A549 treated with DMSO at 1 μM for 4 hours (cell line): ENCODE data around the gene MIF. TPM values are rescaled to one million over a fixed set of nuclear protein-coding genes. Genes with fewer than 3 reads are reported as not detected.

Experiments used
- total RNA-seq: library from RNA; stranded (reverse); fragments of 200-300 nt; extraction: Qiagen RNA extraction; gene quantifications from 5 replicates; pipeline ENCODE4 v1.2.3, GENCODE V29; 2022; ENCODE audit warnings: low read depth

The MIF gene
- total RNA-seq, result 485 to 881 TPM (median 831 TPM) in 5 replicates

GRCh38 chr22:23893945-23894709 lies at the start of gene MIF:
MIF (plus strand) TSS chr22:23894383; CDS start chr22:23894475, 92 bp downstream.

GRCh38 chr22:23857606-23858483 lies 36.3 kb upstream of the MIF start, which contains the start of gene SLC2A11:
SLC2A11 (plus strand) TSS chr22:23857875; CDS start chr22:23858000, 125 bp downstream.

Other genes with a start within 250 kb of the MIF start
- 0.04 TPM in 1 of 5 replicates, not detected in the others for gene RGL4, start 203.4 kb upstream of the MIF start, total RNA-seq
- 0.99 to 1.3 TPM (median 1.2 TPM) in 5 replicates for gene ZNF70, start 143.3 kb upstream of the MIF start, total RNA-seq
- gene VPREB3, start 140.0 kb upstream of the MIF start, total RNA-seq, result 0.51 to 0.87 TPM (median 0.64 TPM) in 5 replicates
- gene C22orf15, start 131.4 kb upstream of the MIF start, total RNA-seq, result not detected in 5 replicates
- gene CHCHD10, start 126.4 kb upstream of the MIF start, total RNA-seq, result 84.1 to 177 TPM (median 168 TPM) in 5 replicates
- gene MMP11, start 121.5 kb upstream of the MIF start, total RNA-seq, result 0.11 to 0.23 TPM (median 0.14 TPM) in 5 replicates
- gene SMARCB1, start 107.4 kb upstream of the MIF start, total RNA-seq, result 47.3 to 58.2 TPM (median 50.3 TPM) in 5 replicates
- gene DERL3, start 55.4 kb upstream of the MIF start, total RNA-seq, result 0.43 to 0.69 TPM (median 0.47 TPM) in 5 replicates
- gene SLC2A11, start 36.5 kb upstream of the MIF start, total RNA-seq, result 8.7 to 10.0 TPM (median 9.7 TPM) in 5 replicates
- 0.17 to 0.54 TPM (median 0.26 TPM) in 5 replicates for gene GSTT2B, start 66.8 kb downstream of the MIF start, total RNA-seq
- 1.6 to 1.9 TPM (median 1.7 TPM) in 5 replicates for gene DDTL, start 72.5 kb downstream of the MIF start, total RNA-seq
- gene DDT, start 80.1 kb downstream of the MIF start, total RNA-seq, result 103 to 162 TPM (median 139 TPM) in 5 replicates
- not detected in 5 replicates for gene GSTT2, start 85.8 kb downstream of the MIF start, total RNA-seq
- not detected in 5 replicates for gene GSTT4, start 111.1 kb downstream of the MIF start, total RNA-seq
- 17.3 to 22.7 TPM (median 20.2 TPM) in 5 replicates for gene CABIN1, start 116.9 kb downstream of the MIF start, total RNA-seq